Endodermal cell (in vitro differentiated cells): Measurements from ENCODE around the gene PRDM16. TPM values are rescaled to one million over a fixed set of nuclear protein-coding genes. Genes with fewer than 3 reads are reported as not detected.

Experiments used
- DNase-seq: peaks from one replicate; pipeline ENCODE4 v3.0.0-alpha.2; 2017
- H3K27ac ChIP-seq: 2 replicates; pipeline ENCODE4 v1.5.1; 2013; ENCODE audit warnings: mild to moderate bottlenecking, low read depth, low read length, moderate library complexity
- H3K27me3 ChIP-seq: 2 replicates; pipeline ENCODE4 v1.6.1; 2013; ENCODE audit warnings: mild to moderate bottlenecking, low read length, moderate library complexity; ENCODE audit not compliant: insufficient read depth, control insufficient read depth, poor library complexity, severe bottlenecking
- H3K36me3 ChIP-seq: 2 replicates; pipeline ENCODE4 v1.7.0; 2013; ENCODE audit warnings: mild to moderate bottlenecking, low read length, moderate library complexity; ENCODE audit not compliant: control insufficient read depth, insufficient read depth
- H3K4me1 ChIP-seq: one replicate; pipeline ENCODE4 v1.7.0; 2013; ENCODE audit warnings: low read length; ENCODE audit not compliant: control insufficient read depth, insufficient read depth
- H3K4me3 ChIP-seq: 2 replicates; pipeline ENCODE4 v1.5.1; 2013; ENCODE audit warnings: mild to moderate bottlenecking, low read length, moderate library complexity
- H3K9ac ChIP-seq: 2 replicates; pipeline ENCODE4 v1.6.1; 2013; ENCODE audit warnings: mild to moderate bottlenecking, low read length, moderate library complexity; ENCODE audit not compliant: poor library complexity, severe bottlenecking; ENCODE audit errors: extremely low read depth
- H3K9me3 ChIP-seq: 2 replicates; pipeline ENCODE4 v1.6.1; 2013; ENCODE audit warnings: mild to moderate bottlenecking, low read length, moderate library complexity; ENCODE audit not compliant: control insufficient read depth
- H3K27ac Mint-ChIP-seq: 2 replicates; pipeline ENCODE4 v1.8.0; 2020; ENCODE audit warnings: mixed read lengths
- H3K27me3 Mint-ChIP-seq: 2 replicates; pipeline ENCODE4 v1.8.0; 2021; ENCODE audit warnings: mild to moderate bottlenecking, mixed read lengths; ENCODE audit not compliant: insufficient read depth
- H3K36me3 Mint-ChIP-seq: 2 replicates; pipeline ENCODE4 v1.8.0; 2020; ENCODE audit warnings: low read depth, mixed read lengths
- H3K4me1 Mint-ChIP-seq: 2 replicates; pipeline ENCODE4 v1.8.0; 2020; ENCODE audit warnings: mixed read lengths
- H3K4me3 Mint-ChIP-seq: 2 replicates; pipeline ENCODE4 v1.8.0; 2020; ENCODE audit warnings: mild to moderate bottlenecking, moderate library complexity, mixed read lengths
- H3K9me3 Mint-ChIP-seq: 2 replicates; pipeline ENCODE4 v1.8.0; 2020; ENCODE audit warnings: mild to moderate bottlenecking, mixed read lengths
- CTCF ChIP-seq: fragments of 200-600 bp; sonication (generic); conservative IDR thresholded peaks from 2 replicates; pipeline ENCODE4 v1.5.0; 2021; ENCODE audit warnings: antibody characterized with exemption, mild to moderate bottlenecking
- WGBS, 2 experiments: methylation state at CpG; one replicate each; pipeline versions ENCODE4 v1.1.5 to v1.1.7; 2013; ENCODE audit warnings: missing lambda C conversion rate in 2 of 2, mixed read lengths in 1 of 2; ENCODE audit not compliant: insufficient coverage in 1 of 2, insufficient read length in 1 of 2; 5-methylcytosine and 5-hydroxymethylcytosine counted together
- total RNA-seq, 2 donors: library from RNA; stranded (reverse); fragmentation: NEBNext Ultra II Directional in 1 of 2; extraction: Animal tissue kit (Norgen Biotek cat#: 25700) in 1 of 2; gene quantifications; 2 replicates in 1 of 2; 3 replicates in 1 of 2; pipeline ENCODE4 v1.2.1, GENCODE V29; 2021

PRDM16 gene
- total RNA-seq, 2 donors from 2014 or later, result 2.1 to 4.0 TPM

DNA sequence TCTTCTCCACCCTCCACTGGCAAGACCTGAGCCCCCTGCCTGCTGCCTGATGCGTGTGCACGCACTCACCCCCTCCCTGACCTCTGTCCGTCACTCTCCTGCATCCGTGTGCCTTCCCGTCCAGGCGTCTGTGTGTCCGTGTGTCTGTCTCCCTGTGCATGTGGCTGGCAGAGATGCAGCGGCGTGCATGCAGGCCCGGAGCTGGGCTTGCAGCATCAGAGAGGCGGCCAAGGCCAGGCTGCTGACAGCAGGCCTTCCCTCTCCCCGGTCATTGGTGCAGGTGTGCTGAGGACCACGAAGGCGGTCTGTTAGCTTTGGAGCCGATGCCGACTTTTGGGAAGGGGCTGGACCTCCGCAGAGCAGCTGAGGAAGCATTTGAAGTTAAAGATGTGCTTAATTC lies 362.7 kb downstream of the PRDM16 start:
- 88 to 91% methylated on average over 15 to 17 of the region's 17 CpGs for WGBS, 2 experiments
- Mint-ChIP-seq H3K4me3 (no peak overlapping the region), H3K27ac (no peak overlapping the region), H3K4me1 (peaks cover 2% of the 10 kb centered on the region), H3K27me3 (no peaks in the 10 kb centered on the region), H3K9me3 (no peaks in the 10 kb centered on the region), H3K36me3 (no peaks in the 10 kb centered on the region)
- Histone ChIP-seq H3K27ac (no peak overlapping the region), H3K4me3 (no peak overlapping the region), H3K9ac (no peak overlapping the region), H3K27me3 (no peaks in the 10 kb centered on the region), H3K4me1 (no peaks in the 10 kb centered on the region), H3K36me3 (no peaks in the 10 kb centered on the region), H3K9me3 (no peaks in the 10 kb centered on the region)
- DNase-seq, result no peak
- TF ChIP-seq CTCF, result no peak

DNA sequence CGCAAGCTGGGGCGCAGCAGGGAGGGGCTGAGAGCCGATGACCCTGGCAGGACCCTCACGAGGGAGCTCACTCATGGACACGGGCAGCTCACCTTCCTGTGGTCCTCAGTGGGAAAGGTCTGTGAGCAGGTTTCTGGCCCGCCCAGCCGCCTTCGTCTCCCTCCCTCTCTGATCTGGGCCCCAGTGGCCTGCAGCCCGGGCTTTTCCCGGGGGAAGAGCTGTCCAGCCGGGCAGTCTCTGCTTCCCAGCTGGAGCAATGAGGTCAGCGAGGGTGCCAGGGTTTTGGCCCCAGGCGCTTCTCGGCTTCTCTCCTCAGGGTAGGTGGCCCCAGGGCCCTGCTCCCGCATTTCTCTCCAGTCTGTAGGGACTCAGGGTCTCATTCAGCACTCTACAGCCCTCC lies 363.3 kb downstream of the PRDM16 start:
- H3K27me3 Mint-ChIP-seq, result no peaks in the 10 kb centered on the region

DNA sequence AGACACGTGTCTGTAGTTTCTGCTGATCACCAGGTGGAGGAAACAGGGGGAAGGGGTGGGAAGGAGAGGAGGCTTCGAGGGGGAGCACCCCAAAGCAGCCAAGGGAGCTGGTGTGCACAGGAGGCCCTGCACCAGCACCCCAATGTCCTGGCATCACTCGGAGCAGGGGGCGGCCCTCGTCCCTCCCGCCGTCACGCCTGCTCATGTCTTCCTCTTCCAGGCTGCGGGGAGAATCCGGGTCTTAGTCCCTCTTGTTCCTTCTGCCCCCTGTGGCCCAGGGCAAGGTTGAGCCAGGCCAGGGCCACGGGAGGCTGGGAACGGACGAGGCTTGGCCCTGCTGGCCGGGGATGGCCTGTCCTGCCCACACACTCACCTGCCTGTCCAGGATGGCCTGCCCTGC lies 364.1 kb downstream of the PRDM16 start:
- H3K36me3 ChIP-seq, result no peaks in the 10 kb centered on the region
- H3K4me1 ChIP-seq, result no peaks in the 10 kb centered on the region
- H3K27me3 Mint-ChIP-seq, result no peaks in the 10 kb centered on the region
- 89 to 97% methylated on average over 12 to 14 of the region's 14 CpGs for WGBS, 2 experiments
- TF ChIP-seq CTCF, result no peak
- H3K9me3 ChIP-seq, result no peaks in the 10 kb centered on the region
- H3K36me3 Mint-ChIP-seq, result no peaks in the 10 kb centered on the region
- no peak overlapping the region for H3K4me3 ChIP-seq
- no peak for DNase-seq
- no peaks in the 10 kb centered on the region for H3K9me3 Mint-ChIP-seq
- H3K4me1 Mint-ChIP-seq, result peaks cover 2% of the 10 kb centered on the region
- H3K27me3 ChIP-seq, result no peaks in the 10 kb centered on the region
- H3K27ac Mint-ChIP-seq, result no peak overlapping the region
- no peak overlapping the region for H3K4me3 Mint-ChIP-seq
- no peak overlapping the region for H3K9ac ChIP-seq
- H3K27ac ChIP-seq, result no peak overlapping the region

More for the DNA sequence above, 363.3 kb downstream of the PRDM16 start:
- no peak overlapping the region for H3K4me3 Mint-ChIP-seq
- H3K36me3 Mint-ChIP-seq, result no peaks in the 10 kb centered on the region
- WGBS, 2 experiments, result 93 to 97% methylated on average over 10 to 15 of the region's 15 CpGs
- H3K4me1 ChIP-seq, result no peaks in the 10 kb centered on the region
- DNase-seq, result no peak
- H3K9me3 ChIP-seq, result no peaks in the 10 kb centered on the region
- no peaks in the 10 kb centered on the region for H3K9me3 Mint-ChIP-seq
- H3K27ac Mint-ChIP-seq, result no peak overlapping the region
- no peaks in the 10 kb centered on the region for H3K36me3 ChIP-seq
- H3K4me3 ChIP-seq, result no peak overlapping the region
- no peak overlapping the region for H3K27ac ChIP-seq
- peaks cover 2% of the 10 kb centered on the region for H3K4me1 Mint-ChIP-seq
- H3K27me3 ChIP-seq, result no peaks in the 10 kb centered on the region
- no peak overlapping the region for H3K9ac ChIP-seq
- TF ChIP-seq CTCF, result no peak
